B cell (primary cell): ENCODE results near the gene FMN1.

Experiments
- CTCF ChIP-seq: fragments of 200-600 bp; IDR thresholded peaks from one replicate; pipeline ENCODE4 v1.8.0; 2022; ENCODE audit warnings: antibody characterized with exemption, mild to moderate bottlenecking
- EZH2 ChIP-seq: IDR thresholded peaks from 2 replicates; pipeline ENCODE4 v1.6.1; 2012; ENCODE audit warnings: borderline replicate concordance, low read depth, mild to moderate bottlenecking, moderate library complexity, low read length; ENCODE audit not compliant: insufficient read depth, poor library complexity, severe bottlenecking

- TF ChIP-seq EZH2: no peak
- no peak for TF ChIP-seq CTCF
Observed at GRCh38 chr15:32775103-32775502, 419.4 kb downstream of the FMN1 start.
